GM21390 (cell line): ENCODE measurements around the gene CYP2J2.
A peak's percentile ranks its signal among the peaks of the same experiment; 100 is the strongest.
"Not testable (repeated sequence)": the region's sequence is repeated elsewhere in the genome, so short reads cannot be mapped to it uniquely, and the experiment has no call there.

Experiments
- ATAC-seq: cut with Tn5 transposase; IDR thresholded peaks from one replicate; pipeline ENCODE4 v1.9.1; 2021; ENCODE audit not compliant: unreplicated experiment

The CYP2J2 gene

DNA sequence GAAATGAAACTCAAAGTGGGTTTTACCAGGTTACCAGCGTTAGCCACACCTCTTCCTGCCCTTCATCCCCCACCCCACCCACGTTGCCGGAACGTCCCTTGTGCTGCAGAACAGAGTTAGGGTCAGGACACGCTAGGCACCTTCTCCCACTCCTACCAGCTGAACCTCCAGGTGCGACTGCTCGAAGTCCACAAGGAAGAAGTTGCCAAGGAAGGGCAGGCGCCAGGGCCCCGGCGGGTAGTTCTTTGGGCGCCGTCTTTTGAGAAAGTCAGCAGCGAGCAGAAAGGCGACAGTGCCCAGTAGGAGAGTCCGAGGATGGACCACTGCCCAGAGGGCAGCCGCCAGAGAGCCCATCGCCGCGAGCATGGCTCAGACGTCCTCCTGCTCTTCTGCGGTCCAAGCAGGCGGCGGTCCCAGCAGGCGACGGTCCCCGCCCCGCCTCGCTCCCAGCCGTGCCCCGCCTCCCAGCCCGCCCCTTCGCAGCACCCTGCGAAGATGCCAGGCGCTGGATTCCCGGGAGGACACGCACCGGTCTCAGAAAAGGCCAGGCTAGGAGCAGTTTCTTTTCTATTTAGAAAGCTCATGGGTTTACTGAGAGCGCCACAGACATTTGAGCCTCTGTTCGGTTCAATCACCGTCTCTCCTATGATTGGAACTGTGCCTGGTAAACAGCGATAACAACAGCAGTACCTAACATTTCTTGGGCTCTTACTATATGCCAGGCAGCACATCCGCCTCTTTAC lies at the start of gene CYP2J2:
TSS of gene CYP2J2 (minus strand) at position 393 of the 743 bp plus-strand sequence. CDS start at position 366, 27 bp downstream.
- ATAC-seq: peak; percentile 86

- ATAC-seq: no peak
Measured at GRCh38 chr1:59973719-59974118, 47.1 kb upstream of the CYP2J2 start.

- no peak for ATAC-seq
Measured at GRCh38 chr1:59972216-59972927, 45.8 kb upstream of the CYP2J2 start.

DNA sequence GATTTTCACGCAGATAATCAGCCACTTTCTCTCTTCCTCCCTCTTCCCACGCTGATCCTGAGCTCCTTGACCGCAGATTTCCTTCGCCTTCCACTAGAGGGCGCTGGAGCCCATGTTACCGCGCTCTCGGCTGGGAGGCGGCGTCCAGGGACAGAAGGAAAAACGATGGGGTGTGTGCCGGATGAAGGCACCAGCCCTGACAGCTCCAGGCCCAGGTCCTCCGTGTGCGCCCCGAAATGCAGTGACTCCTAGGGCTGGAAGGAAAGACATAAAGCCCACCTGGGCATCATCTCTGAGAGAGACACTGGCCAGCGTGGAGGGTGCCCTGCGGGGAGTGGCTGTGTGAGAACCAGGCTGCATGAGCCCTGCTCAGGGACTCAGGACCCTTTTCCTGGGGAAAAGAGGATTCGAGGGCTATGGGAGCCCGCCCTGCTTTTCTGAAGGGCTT lies 44.9 kb upstream of the CYP2J2 start:
- ATAC-seq: peak; percentile 87

- ATAC-seq: not testable (repeated sequence)
Measured at GRCh38 chr1:59969542-59970175, 43.1 kb upstream of the CYP2J2 start.

DNA sequence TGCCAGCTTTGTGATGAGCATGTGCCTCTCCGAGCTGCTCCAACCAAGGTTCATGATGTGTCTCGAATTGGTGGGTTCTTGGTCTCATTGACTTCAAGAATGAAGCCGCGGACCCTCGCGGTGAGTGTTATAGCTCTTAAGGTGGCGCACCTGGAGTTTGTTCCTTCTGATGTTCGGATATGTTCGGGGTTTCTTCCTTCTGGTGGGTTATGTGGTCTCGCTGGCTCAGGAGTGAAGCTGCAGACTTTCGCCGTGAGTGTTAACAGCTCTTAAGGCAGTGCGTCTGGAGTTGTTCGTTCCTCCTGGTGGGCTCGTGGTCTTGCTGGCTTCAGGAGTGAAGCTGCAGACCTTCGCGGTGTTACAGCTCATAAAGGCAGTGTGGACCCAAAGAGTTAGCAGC lies 42.2 kb upstream of the CYP2J2 start:
- not testable (repeated sequence) for ATAC-seq

- no peak for ATAC-seq
Measured at GRCh38 chr1:59967780-59968179, 41.2 kb upstream of the CYP2J2 start.

- ATAC-seq: no peak
Measured at GRCh38 chr1:59967141-59967697, 40.6 kb upstream of the CYP2J2 start.

DNA sequence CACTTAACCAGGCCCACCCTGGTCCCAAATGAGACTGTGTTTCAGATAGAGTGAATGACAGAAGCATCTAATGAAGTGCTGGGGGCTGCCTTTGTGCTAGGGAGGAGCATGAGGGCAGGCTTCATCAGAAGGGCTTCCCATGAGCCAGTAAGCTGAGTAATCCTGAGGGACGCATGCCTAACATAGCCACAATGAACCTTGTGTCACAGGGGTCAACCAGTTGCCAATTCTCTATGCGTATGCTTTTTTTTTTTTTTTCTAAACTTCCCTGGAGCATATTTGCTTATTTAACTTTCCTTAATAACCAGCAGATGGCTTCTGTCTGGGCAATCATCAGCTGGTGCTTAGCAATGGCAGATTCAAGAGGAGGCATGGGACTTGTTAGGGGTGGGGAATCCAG lies 25.5 kb upstream of the CYP2J2 start:
- ATAC-seq: no peak

DNA sequence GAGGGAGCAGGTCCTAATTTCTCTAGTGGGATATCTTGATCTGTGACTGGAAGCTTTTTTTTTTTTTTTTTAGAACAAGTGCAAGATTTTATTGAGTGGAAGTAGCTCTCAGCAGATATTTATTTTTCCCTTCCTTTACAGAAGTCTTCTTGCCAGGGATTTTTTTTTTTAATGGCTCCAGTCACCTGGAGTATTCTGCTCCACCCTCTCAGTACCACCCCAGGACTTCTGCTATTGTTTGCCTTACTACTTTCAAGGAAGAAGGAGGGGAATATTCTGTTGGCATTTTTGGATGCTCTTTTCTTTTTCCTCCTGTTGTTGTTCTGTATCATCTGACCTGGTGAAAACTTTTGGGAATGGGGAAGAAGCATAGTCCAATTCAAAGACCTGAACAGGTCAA lies 23.1 kb upstream of the CYP2J2 start:
- ATAC-seq: no peak

GRCh38 chr1:59948990-59949389 lies 22.4 kb upstream of the CYP2J2 start:
- no peak for ATAC-seq

GRCh38 chr1:59947047-59947938 lies 20.7 kb upstream of the CYP2J2 start:
- ATAC-seq: peak; percentile 97

GRCh38 chr1:59945790-59946189 lies 19.2 kb upstream of the CYP2J2 start:
- no peak for ATAC-seq

- ATAC-seq: no peak
Measured at GRCh38 chr1:59939393-59939792, 12.8 kb upstream of the CYP2J2 start.

GRCh38 chr1:59937636-59938210 lies 11.2 kb upstream of the CYP2J2 start:
- no peak for ATAC-seq

GRCh38 chr1:59936358-59936821 lies 9.8 kb upstream of the CYP2J2 start:
- no peak for ATAC-seq

DNA sequence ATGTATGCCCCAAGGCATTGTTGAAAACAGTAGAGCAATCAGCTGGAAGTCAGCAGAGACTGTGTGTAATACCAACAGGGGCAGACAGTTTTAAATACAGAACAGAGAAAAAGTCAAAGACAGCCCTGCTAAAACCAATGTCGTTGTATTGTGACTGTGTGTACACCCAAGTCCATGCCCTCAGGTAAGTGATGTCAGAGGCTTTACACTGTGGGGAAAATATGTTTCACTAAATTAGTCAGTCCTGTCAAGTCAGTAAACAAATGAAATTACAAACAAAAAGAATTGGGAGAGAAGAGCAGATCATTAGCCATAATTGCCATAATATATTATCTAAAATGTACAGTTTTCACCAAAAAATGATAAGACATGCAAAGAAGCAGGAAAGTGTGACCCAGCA lies 2.4 kb upstream of the CYP2J2 start:
- ATAC-seq: no peak

- ATAC-seq: no peak
Measured at GRCh38 chr1:59927213-59927612, 640 bp upstream of the CYP2J2 start.

DNA sequence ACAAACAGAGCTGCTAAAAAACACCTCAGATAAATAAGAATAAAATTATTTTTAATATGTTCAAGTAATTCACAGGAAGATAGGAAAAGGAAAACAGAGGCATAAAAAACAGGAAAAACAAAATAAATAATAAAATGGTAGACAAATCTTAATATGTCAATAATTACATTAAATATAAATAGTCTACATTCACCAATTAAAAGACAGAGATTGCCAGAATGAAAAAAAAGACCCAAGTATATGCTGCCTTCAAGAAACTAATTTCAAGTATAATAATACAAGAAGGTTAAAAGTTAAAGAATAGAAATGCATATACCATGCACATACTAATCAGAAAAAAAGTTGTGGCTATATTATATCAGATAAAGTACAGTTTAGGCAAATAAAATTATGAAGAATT lies 1.9 kb downstream of the CYP2J2 start:
- ATAC-seq: no peak

DNA sequence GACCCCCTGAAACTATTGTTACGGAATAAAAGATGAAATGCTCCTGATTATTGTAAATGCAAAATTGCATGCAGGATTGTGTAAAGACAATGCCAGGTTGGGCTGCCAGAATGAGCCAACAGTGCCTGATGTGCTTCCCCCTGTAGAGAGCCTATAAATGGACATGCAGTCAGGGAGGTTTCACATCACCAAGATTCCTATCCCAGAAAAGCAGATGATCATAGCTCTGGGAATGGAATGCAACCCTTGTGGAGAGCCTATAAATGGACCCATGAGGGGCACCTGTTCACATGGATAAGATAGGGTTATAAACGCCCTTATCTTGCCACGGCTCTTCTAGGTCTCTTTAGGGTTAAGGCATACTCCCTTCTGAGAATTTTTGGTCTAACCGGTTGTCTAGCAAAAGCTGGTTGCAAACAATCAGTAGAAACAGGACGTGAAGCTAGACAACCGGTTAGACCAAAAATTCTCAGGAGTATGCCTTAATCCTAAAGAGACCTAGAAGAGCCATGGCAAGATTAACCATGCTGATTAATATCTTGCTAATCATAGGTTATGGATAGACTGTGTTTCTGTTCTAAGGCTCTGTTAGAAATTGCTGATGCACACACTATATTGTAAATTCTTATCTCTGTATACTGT lies 5.2 kb downstream of the CYP2J2 start:
- ATAC-seq: not testable (repeated sequence)
